Mesendoderm (in vitro differentiated cells): ENCODE measurements around the gene DISC1.

Source experiments
- DNase-seq: peaks from one replicate; pipeline ENCODE4 v3.0.0; 2013
- H2AK5ac ChIP-seq: 2 replicates; pipeline ENCODE4 v1.6.1; 2013; ENCODE audit warnings: low read length, inconsistent platforms
- H2BK120ac ChIP-seq: 2 replicates; pipeline ENCODE4 v1.6.1; 2013; ENCODE audit warnings: low read depth, mild to moderate bottlenecking, low read length, moderate library complexity, mixed read lengths
- H2BK15ac ChIP-seq: replicated peaks from 2 replicates; pipeline ENCODE4 v1.6.1; 2013; ENCODE audit warnings: low read depth, mild to moderate bottlenecking, moderate library complexity
- H2BK5ac ChIP-seq: 2 replicates; pipeline ENCODE4 v1.6.1; 2013; ENCODE audit warnings: low read length, inconsistent platforms
- H3K18ac ChIP-seq: 2 replicates; pipeline ENCODE4 v1.6.1; 2013; ENCODE audit warnings: mild to moderate bottlenecking, low read length, mixed read lengths
- H3K23ac ChIP-seq: one replicate; pipeline ENCODE4 v1.6.1; 2013; ENCODE audit warnings: low read length
- H3K27ac ChIP-seq: 2 replicates; pipeline ENCODE4 v1.5.1; 2013; ENCODE audit warnings: low read depth, mild to moderate bottlenecking, inconsistent platforms, low read length, moderate library complexity
- H3K27me3 ChIP-seq: 2 replicates; pipeline ENCODE4 v1.6.1; 2013; ENCODE audit warnings: low read length, control low read depth, mild to moderate bottlenecking, inconsistent platforms; ENCODE audit not compliant: insufficient read depth, poor library complexity
- H3K36me3 ChIP-seq: 2 replicates; pipeline ENCODE4 v1.6.1; 2013; ENCODE audit warnings: low read length, inconsistent platforms; ENCODE audit not compliant: control insufficient read depth, insufficient read depth
- H3K4ac ChIP-seq: one replicate; pipeline ENCODE4 v1.6.1; 2013; ENCODE audit warnings: low read depth, mild to moderate bottlenecking, low read length, moderate library complexity
- H3K4me1 ChIP-seq: 2 replicates; pipeline ENCODE4 v1.6.1; 2013; ENCODE audit warnings: low read depth, low read length, inconsistent platforms; ENCODE audit not compliant: control insufficient read depth
- H3K4me2 ChIP-seq: 2 replicates; pipeline ENCODE4 v1.6.1; 2013; ENCODE audit warnings: low read length
- H3K4me3 ChIP-seq: 2 replicates; pipeline ENCODE4 v1.5.1; 2013; ENCODE audit warnings: mild to moderate bottlenecking, low read length
- H3K56ac ChIP-seq: one replicate; pipeline ENCODE4 v1.6.1; 2013; ENCODE audit warnings: low read length
- H3K79me1 ChIP-seq: 2 replicates; pipeline ENCODE4 v1.6.1; 2013; ENCODE audit warnings: low read length, inconsistent platforms
- H3K79me2 ChIP-seq: 2 replicates; pipeline ENCODE4 v1.6.1; 2013; ENCODE audit warnings: mild to moderate bottlenecking, low read length; ENCODE audit not compliant: control insufficient read depth, insufficient read depth
- H3K9ac ChIP-seq: 2 replicates; pipeline ENCODE4 v1.6.1; 2013; ENCODE audit warnings: low read length, inconsistent platforms
- H4K5ac ChIP-seq: one replicate; pipeline ENCODE4 v1.6.1; 2013; ENCODE audit warnings: low read length
- H4K8ac ChIP-seq: one replicate; pipeline ENCODE4 v1.6.1; 2013; ENCODE audit warnings: low read depth, mild to moderate bottlenecking, control low read depth, low read length, moderate library complexity
- WGBS: extraction: QIAGEN DNeasy Blood & Tissue Kit; methylation state at CpG from one replicate; pipeline ENCODE4 v1.1.7; 2013; ENCODE audit warnings: low lambda C conversion rate, missing lambda C conversion rate; ENCODE audit not compliant: insufficient coverage; ENCODE audit errors: extremely low coverage; 5-methylcytosine and 5-hydroxymethylcytosine counted together

DISC1 gene

DNA sequence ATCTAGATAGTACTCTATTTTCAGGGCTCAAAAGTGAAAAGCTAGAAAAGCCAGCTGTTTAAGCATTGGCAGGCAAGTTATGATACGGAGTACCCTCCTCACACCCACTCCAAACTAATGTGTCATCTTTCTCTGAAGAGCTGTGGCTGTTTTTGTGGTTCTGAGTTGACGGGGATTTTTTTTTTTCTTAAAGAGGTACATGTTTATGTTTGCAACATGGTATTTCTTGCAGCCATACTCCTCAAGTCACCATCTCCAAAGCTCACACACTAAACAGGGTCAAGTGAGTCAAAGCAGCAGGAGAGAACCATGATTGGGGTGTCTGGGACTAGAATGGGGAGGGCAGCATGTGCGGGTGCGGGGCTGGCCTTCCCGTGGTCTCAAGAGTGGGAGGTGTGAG lies 347.2 kb downstream of the DISC1 start:
- Histone ChIP-seq H4K8ac (no peak overlapping the region), H3K56ac (no peak overlapping the region), H2BK15ac (no peak overlapping the region), H3K79me1 (no peaks in the 10 kb centered on the region), H3K4ac (no peak overlapping the region), H3K9ac (no peak overlapping the region), H3K27me3 (no peaks in the 10 kb centered on the region), H3K36me3 (no peaks in the 10 kb centered on the region), H3K27ac (no peak overlapping the region), H3K18ac (no peak overlapping the region), H3K23ac (no peak overlapping the region), H2AK5ac (no peak overlapping the region), H4K5ac (no peak overlapping the region), H3K79me2 (no peaks in the 10 kb centered on the region), H3K4me2 (no peak overlapping the region), H2BK5ac (no peak overlapping the region), H2BK120ac (no peak overlapping the region), H3K4me1 (no peaks in the 10 kb centered on the region), H3K4me3 (no peak overlapping the region)
- DNase-seq, result no peak
- no CpG with 5 or more reads among the region's 5 CpGs for WGBS

DNA sequence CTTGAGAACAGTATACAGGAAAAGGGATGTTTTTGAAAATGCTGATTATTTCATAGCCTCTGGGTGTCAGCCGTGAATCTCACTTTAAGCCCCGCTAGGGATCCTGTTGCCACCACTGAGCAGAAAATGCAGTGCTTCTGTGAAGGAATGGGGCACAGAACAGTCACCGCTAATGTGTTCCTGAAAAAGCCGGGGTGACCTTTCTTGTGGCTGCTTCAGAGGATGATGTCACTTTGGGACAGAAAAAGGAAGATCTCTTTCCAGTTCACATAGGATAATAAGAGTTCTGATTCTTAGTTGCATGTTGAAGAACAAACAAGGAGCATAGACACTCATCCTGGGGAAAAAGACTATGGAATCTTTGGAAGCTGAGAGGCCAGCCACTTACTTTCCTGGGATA lies 349.6 kb downstream of the DISC1 start:
- H2BK120ac ChIP-seq, result no peak overlapping the region
- H4K5ac ChIP-seq, result no peak overlapping the region
- H3K4me3 ChIP-seq, result no peak overlapping the region
- H2BK5ac ChIP-seq, result no peak overlapping the region
- H3K4me2 ChIP-seq, result no peak overlapping the region
- no peak overlapping the region for H3K18ac ChIP-seq
- H2BK15ac ChIP-seq, result no peak overlapping the region
- no peak overlapping the region for H3K9ac ChIP-seq
- no peak overlapping the region for H3K4ac ChIP-seq
- H3K79me1 ChIP-seq, result no peaks in the 10 kb centered on the region
- H3K27ac ChIP-seq, result no peak overlapping the region
- H3K56ac ChIP-seq, result no peak overlapping the region
- H3K27me3 ChIP-seq, result no peaks in the 10 kb centered on the region
- no peaks in the 10 kb centered on the region for H3K36me3 ChIP-seq
- no peaks in the 10 kb centered on the region for H3K4me1 ChIP-seq
- no peak overlapping the region for H4K8ac ChIP-seq
- no CpG with 5 or more reads among the region's 4 CpGs for WGBS
- no peak overlapping the region for H2AK5ac ChIP-seq
- H3K79me2 ChIP-seq, result no peaks in the 10 kb centered on the region
- H3K23ac ChIP-seq, result no peak overlapping the region
- no peak for DNase-seq

DNA sequence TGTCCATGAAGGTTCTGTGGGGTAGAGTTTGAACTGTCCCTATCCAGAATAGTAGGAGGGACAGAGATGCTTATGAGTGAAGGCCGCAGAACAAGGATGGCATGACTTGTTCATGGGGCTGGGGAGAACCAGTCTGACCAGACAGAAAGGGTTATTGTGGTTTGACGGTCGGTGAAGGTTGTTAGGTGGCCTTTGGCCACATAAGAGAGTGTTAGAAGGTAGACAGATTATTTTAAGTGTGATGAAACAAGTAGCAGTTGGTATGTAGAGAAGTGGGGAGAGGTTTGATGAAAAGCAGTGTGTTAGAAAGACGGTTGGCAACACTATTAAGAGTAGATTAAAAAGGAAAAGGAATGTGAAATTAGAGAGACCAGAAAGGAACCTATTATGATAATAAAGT lies 355.1 kb downstream of the DISC1 start:
- no peak overlapping the region for H3K56ac ChIP-seq
- WGBS, result 100% methylated on average over 3 of the region's 4 CpGs
- no peak overlapping the region for H2BK5ac ChIP-seq
- no peaks in the 10 kb centered on the region for H3K27me3 ChIP-seq
- no peak overlapping the region for H2BK15ac ChIP-seq
- no peak overlapping the region for H4K5ac ChIP-seq
- no peaks in the 10 kb centered on the region for H3K79me1 ChIP-seq
- DNase-seq, result no peak
- H2AK5ac ChIP-seq, result peak overlapping the region; percentile 61
- H3K79me2 ChIP-seq, result no peaks in the 10 kb centered on the region
- no peak overlapping the region for H3K27ac ChIP-seq
- no peak overlapping the region for H3K9ac ChIP-seq
- no peak overlapping the region for H2BK120ac ChIP-seq
- H3K4me2 ChIP-seq, result no peak overlapping the region
- H4K8ac ChIP-seq, result no peak overlapping the region
- H3K4me3 ChIP-seq, result no peak overlapping the region
- H3K18ac ChIP-seq, result no peak overlapping the region
- H3K36me3 ChIP-seq, result no peaks in the 10 kb centered on the region
- no peak overlapping the region for H3K4ac ChIP-seq
- H3K4me1 ChIP-seq, result peaks cover 14% of the 10 kb centered on the region
- no peak overlapping the region for H3K23ac ChIP-seq

GRCh38 chr1:231982871-231983587 lies 356.4 kb downstream of the DISC1 start:
- Histone ChIP-seq H2BK5ac (no peak overlapping the region), H3K4me1 (peaks cover 14% of the 10 kb centered on the region), H3K36me3 (no peaks in the 10 kb centered on the region), H3K4me3 (no peak overlapping the region), H3K18ac (no peak overlapping the region), H2BK120ac (no peak overlapping the region), H3K23ac (no peak overlapping the region), H3K4ac (no peak overlapping the region), H4K8ac (no peak overlapping the region), H3K79me1 (no peaks in the 10 kb centered on the region), H2AK5ac (no peak overlapping the region), H3K79me2 (no peaks in the 10 kb centered on the region), H3K27me3 (no peaks in the 10 kb centered on the region), H2BK15ac (no peak overlapping the region), H3K56ac (peak overlapping the region; percentile 31), H3K4me2 (no peak overlapping the region), H3K9ac (no peak overlapping the region), H4K5ac (no peak overlapping the region), H3K27ac (no peak overlapping the region)
- no CpG with 5 or more reads among the region's 5 CpGs for WGBS
- DNase-seq, result peak; percentile 39

- peak; percentile 43 for DNase-seq
- H3K23ac ChIP-seq, result no peak overlapping the region
- WGBS, result no CpG with 5 or more reads among the region's 4 CpGs
- no peak overlapping the region for H3K4ac ChIP-seq
- no peak overlapping the region for H3K4me2 ChIP-seq
- H2BK5ac ChIP-seq, result no peak overlapping the region
- H3K4me3 ChIP-seq, result no peak overlapping the region
- no peak overlapping the region for H3K9ac ChIP-seq
- no peak overlapping the region for H3K27ac ChIP-seq
- no peak overlapping the region for H4K5ac ChIP-seq
- no peak overlapping the region for H2AK5ac ChIP-seq
- no peak overlapping the region for H3K18ac ChIP-seq
- H4K8ac ChIP-seq, result no peak overlapping the region
- H3K56ac ChIP-seq, result no peak overlapping the region
- no peaks in the 10 kb centered on the region for H3K36me3 ChIP-seq
- no peaks in the 10 kb centered on the region for H3K27me3 ChIP-seq
- peaks cover 14% of the 10 kb centered on the region for H3K4me1 ChIP-seq
- H2BK15ac ChIP-seq, result no peak overlapping the region
- no peaks in the 10 kb centered on the region for H3K79me2 ChIP-seq
- no peak overlapping the region for H2BK120ac ChIP-seq
- H3K79me1 ChIP-seq, result no peaks in the 10 kb centered on the region
Measured at GRCh38 chr1:231983588-231984193, 357.1 kb downstream of the DISC1 start.
